GM23338 (cell line): Measurements from ENCODE around the gene HHEX. TPM values are rescaled to one million over a fixed set of nuclear protein-coding genes. Genes with fewer than 3 reads are reported as not detected.

ENCODE experiments used
- ATAC-seq: fragments of 200-7000 bp; cut with Tn5 transposase; 3 replicates; pipeline ENCODE4 v1.9.1; 2020
- DNase-seq: peaks from one replicate; pipeline ENCODE4 v3.0.0-alpha.2; 2015; ENCODE audit warnings: low spot score
- H2AFZ ChIP-seq: fragments of 200-600 bp; sonication (generic); 2 replicates; pipeline ENCODE4 v1.8.0; 2016; ENCODE audit warnings: antibody characterized with exemption, mild to moderate bottlenecking, moderate library complexity
- H3F3A ChIP-seq: fragments of 200-600 bp; sonication (generic); replicated peaks from 2 replicates; pipeline ENCODE4 v1.8.0; 2017; ENCODE audit warnings: antibody characterized with exemption, mixed run types, low read depth
- H3K27ac ChIP-seq: fragments of 200-600 bp; sonication (generic); 2 replicates; pipeline ENCODE4 v1.6.1; 2016; ENCODE audit warnings: low read depth
- H3K27me3 ChIP-seq: fragments of 200-600 bp; sonication (generic); 2 replicates; pipeline ENCODE4 v1.8.0; 2016; ENCODE audit warnings: mild to moderate bottlenecking, mixed run types, moderate library complexity; ENCODE audit not compliant: insufficient read depth
- H3K36me3 ChIP-seq: fragments of 200-600 bp; sonication (generic); 2 replicates; pipeline ENCODE4 v1.8.0; 2016; ENCODE audit warnings: mild to moderate bottlenecking; ENCODE audit not compliant: insufficient read depth
- H3K4me1 ChIP-seq: fragments of 200-600 bp; sonication (generic); 2 replicates; pipeline ENCODE4 v1.8.0; 2016; ENCODE audit warnings: mild to moderate bottlenecking, moderate library complexity; ENCODE audit not compliant: insufficient read depth
- H3K4me2 ChIP-seq: fragments of 200-600 bp; sonication (generic); 2 replicates; pipeline ENCODE4 v1.7.1; 2017; ENCODE audit warnings: mixed run types
- H3K4me3 ChIP-seq: fragments of 200-600 bp; sonication (generic); 2 replicates; pipeline ENCODE4 v1.6.1; 2016; ENCODE audit warnings: mixed run types
- H3K79me2 ChIP-seq: fragments of 200-600 bp; sonication (generic); replicated peaks from 2 replicates; pipeline ENCODE4 v1.8.0; 2017; ENCODE audit warnings: mild to moderate bottlenecking; ENCODE audit not compliant: insufficient read depth
- H3K9me2 ChIP-seq: fragments of 200-600 bp; sonication (generic); 2 replicates; pipeline ENCODE4 v1.8.0; 2017; ENCODE audit not compliant: insufficient read depth
- H4K20me1 ChIP-seq: fragments of 200-600 bp; sonication (generic); replicated peaks from 2 replicates; pipeline ENCODE4 v1.8.0; 2017; ENCODE audit warnings: mild to moderate bottlenecking; ENCODE audit not compliant: insufficient read depth
- H3K27ac Mint-ChIP-seq: 2 replicates; pipeline ENCODE4 v1.8.0; 2020; ENCODE audit warnings: inconsistent platforms, mild to moderate bottlenecking, moderate library complexity, mixed read lengths
- H3K27me3 Mint-ChIP-seq: 3 replicates; pipeline ENCODE4 v1.8.0; 2022; ENCODE audit warnings: low read depth, mild to moderate bottlenecking, moderate library complexity, mixed read lengths, inconsistent platforms; ENCODE audit not compliant: insufficient read depth, poor library complexity
- H3K36me3 Mint-ChIP-seq: 3 replicates; pipeline ENCODE4 v1.8.0; 2021; ENCODE audit warnings: low read depth, mild to moderate bottlenecking, inconsistent platforms, moderate library complexity, mixed read lengths
- H3K4me1 Mint-ChIP-seq: 3 replicates; pipeline ENCODE4 v1.8.0; 2020; ENCODE audit warnings: mild to moderate bottlenecking, inconsistent platforms, mixed read lengths
- H3K4me3 Mint-ChIP-seq: 3 replicates; pipeline ENCODE4 v1.8.0; 2021; ENCODE audit warnings: moderate library complexity, mild to moderate bottlenecking, inconsistent platforms, mixed read lengths
- H3K9me3 Mint-ChIP-seq: 3 replicates; pipeline ENCODE4 v1.8.0; 2020; ENCODE audit warnings: moderate library complexity, mild to moderate bottlenecking, inconsistent platforms, mixed read lengths
- CREB1 ChIP-seq: fragments of 250-450 bp; sonication (Bioruptor Pico); IDR thresholded peaks from 2 replicates; pipeline ENCODE4 v1.5.0; 2020; ENCODE audit warnings: low read depth, mild to moderate bottlenecking, moderate library complexity
- ETS1 ChIP-seq: IDR thresholded peaks from 2 replicates; pipeline ENCODE4 v1.6.1; 2016; ENCODE audit warnings: antibody characterized with exemption
- EZH2 ChIP-seq: fragments of 200-600 bp; sonication (generic); IDR thresholded peaks from one replicate; pipeline ENCODE4 v1.8.0; 2017; ENCODE audit warnings: antibody characterized with exemption, mild to moderate bottlenecking, low read depth; ENCODE audit not compliant: unreplicated experiment
- EZH2phosphoT487 ChIP-seq: fragments of 200-600 bp; sonication (generic); IDR thresholded peaks from one replicate; pipeline ENCODE4 v1.8.1; 2018; ENCODE audit warnings: antibody characterized with exemption; ENCODE audit not compliant: unreplicated experiment
- POLR2AphosphoS5 ChIP-seq: IDR thresholded peaks from 2 replicates; pipeline ENCODE4 v1.6.1; 2016; ENCODE audit warnings: antibody characterized with exemption, low read depth
- STAT1 ChIP-seq: IDR thresholded peaks from one replicate; pipeline ENCODE4 v1.6.1; 2016; ENCODE audit warnings: antibody characterized with exemption; ENCODE audit not compliant: unreplicated experiment
- ZNF114 ChIP-seq: fragments of 250-450 bp; sonication (Bioruptor Pico); IDR thresholded peaks from 2 replicates; pipeline ENCODE4 v1.5.0; 2020; ENCODE audit warnings: mild to moderate bottlenecking, moderate library complexity
- ZNF331 ChIP-seq: fragments of 250-450 bp; sonication (Bioruptor Pico); IDR thresholded peaks from 2 replicates; pipeline ENCODE4 v1.5.0; 2020; ENCODE audit warnings: low read depth, mild to moderate bottlenecking, moderate library complexity
- polyA plus RNA-seq: library from polyadenylated mRNA; unstranded; fragments of >200 nt; fragmentation: Nextera tagmentation; extraction: Ambion mirVana; gene quantifications from 2 replicates; pipeline ENCODE4 v1.2.1, GENCODE V29; 2016
- total RNA-seq: library from RNA; depleted of rRNA; stranded (reverse); fragments of >200 nt; shearing (Covaris generic); gene quantifications from 2 replicates; pipeline ENCODE4 v1.2.3, GENCODE V29; 2014
- TF ChIP-seq, protein P1 (sequence below): IDR thresholded peaks from one replicate; pipeline ENCODE4 v1.6.1; 2018; ENCODE audit warnings: antibody characterized with exemption; ENCODE audit not compliant: unreplicated experiment
- TF ChIP-seq, protein P2 (sequence below), 2 experiments: fragments of 200-600 bp in 1 of 2; sonication (generic) in 1 of 2; conservative IDR thresholded peaks; 2 replicates each; pipeline versions ENCODE4 v1.5.1 to v1.6.1; 2016 to 2017; ENCODE audit warnings: antibody characterized with exemption in 2 of 2, low read depth in 2 of 2, mild to moderate bottlenecking in 2 of 2, moderate library complexity in 1 of 2

HHEX gene
- total and polyA plus RNA-seq, 2 experiments from 2014 or later = 0.59 to 2.0 TPM

DNA sequence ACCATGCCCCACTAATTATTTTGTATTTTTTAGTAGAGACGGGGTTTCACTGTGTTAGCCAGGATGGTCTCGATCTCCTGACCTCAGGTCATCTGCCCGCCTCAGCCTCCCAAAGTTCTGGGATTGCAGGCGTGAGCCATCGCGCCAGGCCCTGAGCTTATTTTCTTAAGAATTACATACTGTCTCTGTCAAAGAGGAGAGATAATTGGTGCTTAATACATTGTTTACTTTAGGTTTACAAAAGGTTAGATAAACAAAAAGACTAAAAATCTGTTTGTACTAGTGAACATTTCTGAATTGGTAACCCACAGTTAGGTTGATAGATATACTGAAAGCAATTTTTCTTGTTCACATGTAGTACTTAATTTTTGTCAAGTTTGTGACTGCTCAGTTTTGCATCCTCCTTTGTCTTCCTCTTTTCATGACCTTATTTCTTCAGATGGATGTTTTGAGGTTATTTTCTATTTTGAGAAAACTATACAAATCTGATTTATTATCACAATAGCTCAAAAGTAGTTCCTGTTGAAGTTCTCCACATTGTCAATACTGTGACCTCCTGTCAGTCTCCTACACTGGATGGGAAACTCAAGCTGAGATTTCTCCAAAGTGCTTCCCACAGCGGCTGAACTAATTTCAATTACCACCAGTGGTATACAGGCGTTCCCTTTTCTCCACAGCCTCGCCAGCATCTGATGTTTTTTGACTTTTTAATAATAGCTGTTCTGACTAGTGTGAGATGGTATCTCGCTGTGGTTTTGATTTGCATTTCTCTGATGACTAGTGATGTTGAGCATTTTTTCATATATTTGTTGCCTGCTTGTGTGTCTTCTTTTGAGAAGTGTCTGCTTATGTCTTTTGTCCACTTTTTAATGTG is 22.5 kb downstream of the HHEX start (continued):
- TF ChIP-seq STAT1 (no peak), CREB1 (CRISPR knock-in tag) (no peak), ZNF331 (CRISPR knock-in tag) (no peak), ZNF114 (CRISPR knock-in tag) (no peak), POLR2AphosphoS5 (no peak), ETS1 (no peak)
- TF ChIP-seq, protein P1, sequence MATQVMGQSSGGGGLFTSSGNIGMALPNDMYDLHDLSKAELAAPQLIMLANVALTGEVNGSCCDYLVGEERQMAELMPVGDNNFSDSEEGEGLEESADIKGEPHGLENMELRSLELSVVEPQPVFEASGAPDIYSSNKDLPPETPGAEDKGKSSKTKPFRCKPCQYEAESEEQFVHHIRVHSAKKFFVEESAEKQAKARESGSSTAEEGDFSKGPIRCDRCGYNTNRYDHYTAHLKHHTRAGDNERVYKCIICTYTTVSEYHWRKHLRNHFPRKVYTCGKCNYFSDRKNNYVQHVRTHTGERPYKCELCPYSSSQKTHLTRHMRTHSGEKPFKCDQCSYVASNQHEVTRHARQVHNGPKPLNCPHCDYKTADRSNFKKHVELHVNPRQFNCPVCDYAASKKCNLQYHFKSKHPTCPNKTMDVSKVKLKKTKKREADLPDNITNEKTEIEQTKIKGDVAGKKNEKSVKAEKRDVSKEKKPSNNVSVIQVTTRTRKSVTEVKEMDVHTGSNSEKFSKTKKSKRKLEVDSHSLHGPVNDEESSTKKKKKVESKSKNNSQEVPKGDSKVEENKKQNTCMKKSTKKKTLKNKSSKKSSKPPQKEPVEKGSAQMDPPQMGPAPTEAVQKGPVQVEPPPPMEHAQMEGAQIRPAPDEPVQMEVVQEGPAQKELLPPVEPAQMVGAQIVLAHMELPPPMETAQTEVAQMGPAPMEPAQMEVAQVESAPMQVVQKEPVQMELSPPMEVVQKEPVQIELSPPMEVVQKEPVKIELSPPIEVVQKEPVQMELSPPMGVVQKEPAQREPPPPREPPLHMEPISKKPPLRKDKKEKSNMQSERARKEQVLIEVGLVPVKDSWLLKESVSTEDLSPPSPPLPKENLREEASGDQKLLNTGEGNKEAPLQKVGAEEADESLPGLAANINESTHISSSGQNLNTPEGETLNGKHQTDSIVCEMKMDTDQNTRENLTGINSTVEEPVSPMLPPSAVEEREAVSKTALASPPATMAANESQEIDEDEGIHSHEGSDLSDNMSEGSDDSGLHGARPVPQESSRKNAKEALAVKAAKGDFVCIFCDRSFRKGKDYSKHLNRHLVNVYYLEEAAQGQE = no peak
- TF ChIP-seq, protein P2, sequence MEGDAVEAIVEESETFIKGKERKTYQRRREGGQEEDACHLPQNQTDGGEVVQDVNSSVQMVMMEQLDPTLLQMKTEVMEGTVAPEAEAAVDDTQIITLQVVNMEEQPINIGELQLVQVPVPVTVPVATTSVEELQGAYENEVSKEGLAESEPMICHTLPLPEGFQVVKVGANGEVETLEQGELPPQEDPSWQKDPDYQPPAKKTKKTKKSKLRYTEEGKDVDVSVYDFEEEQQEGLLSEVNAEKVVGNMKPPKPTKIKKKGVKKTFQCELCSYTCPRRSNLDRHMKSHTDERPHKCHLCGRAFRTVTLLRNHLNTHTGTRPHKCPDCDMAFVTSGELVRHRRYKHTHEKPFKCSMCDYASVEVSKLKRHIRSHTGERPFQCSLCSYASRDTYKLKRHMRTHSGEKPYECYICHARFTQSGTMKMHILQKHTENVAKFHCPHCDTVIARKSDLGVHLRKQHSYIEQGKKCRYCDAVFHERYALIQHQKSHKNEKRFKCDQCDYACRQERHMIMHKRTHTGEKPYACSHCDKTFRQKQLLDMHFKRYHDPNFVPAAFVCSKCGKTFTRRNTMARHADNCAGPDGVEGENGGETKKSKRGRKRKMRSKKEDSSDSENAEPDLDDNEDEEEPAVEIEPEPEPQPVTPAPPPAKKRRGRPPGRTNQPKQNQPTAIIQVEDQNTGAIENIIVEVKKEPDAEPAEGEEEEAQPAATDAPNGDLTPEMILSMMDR (conservative IDR thresholded peaks at IDR 0.05; ENCODE audit: low read depth in 2 of 2) = no peak

DNA sequence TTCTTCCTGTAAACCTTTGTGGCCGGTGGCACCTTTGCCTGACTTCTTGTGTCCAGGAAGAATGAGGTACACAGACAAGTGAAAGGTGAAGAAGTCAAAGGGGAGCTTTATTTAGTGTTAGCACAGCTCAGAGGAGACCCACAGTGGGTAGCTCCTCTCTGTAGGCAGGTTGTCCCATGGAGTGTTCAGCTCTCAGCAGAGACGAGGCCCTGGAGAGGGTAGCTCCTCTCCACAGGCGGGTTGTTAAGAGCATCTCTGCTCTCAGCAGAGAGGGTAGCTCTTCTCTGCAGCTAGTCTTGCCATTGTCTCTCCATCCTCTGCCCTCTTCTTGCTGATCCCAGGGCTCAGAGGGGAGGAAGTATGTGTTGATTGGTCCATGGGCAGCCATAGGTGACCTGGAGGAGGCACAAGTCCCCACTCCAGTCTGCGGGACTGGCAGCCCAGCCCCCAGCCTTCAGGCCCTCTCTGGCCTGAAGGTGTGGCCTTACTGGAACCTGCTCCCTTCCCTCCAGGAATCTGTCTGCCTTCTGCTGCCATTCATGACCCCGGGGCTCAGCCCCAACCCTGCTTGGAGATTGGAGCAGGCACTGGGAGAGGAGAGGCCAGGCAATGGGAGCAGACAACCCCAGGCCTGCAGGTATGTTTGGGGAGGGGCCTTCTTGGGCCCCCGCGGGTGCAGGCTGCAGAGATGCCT is 24.5 kb downstream of the HHEX start:
- no peak for ATAC-seq
- TF ChIP-seq, protein P1 = no peak
- TF ChIP-seq EZH2phosphoT487 (no peak), POLR2AphosphoS5 (no peak), CREB1 (CRISPR knock-in tag) (no peak), ZNF114 (CRISPR knock-in tag) (no peak), ZNF331 (CRISPR knock-in tag) (no peak), EZH2 (no peak), STAT1 (no peak)
- TF ChIP-seq, protein P2 (conservative IDR thresholded peaks at IDR 0.05; ENCODE audit: low read depth in 2 of 2) = no peak
- Mint-ChIP-seq H3K36me3 (peaks cover 6% of the 10 kb centered on the region; the same call in 2 of the 3 replicates), H3K4me1 (peaks cover 4% of the 10 kb centered on the region; the same call in 1 of the 3 replicates), H3K4me3 (no peak overlapping the region), H3K27me3 (no peaks in the 10 kb centered on the region), H3K27ac (no peak overlapping the region), H3K9me3 (peaks cover 17% of the 10 kb centered on the region)
- Histone ChIP-seq H3K4me3 (no peak overlapping the region), H2AFZ (no peak overlapping the region), H3F3A (no peaks in the 10 kb centered on the region), H3K27me3 (no peaks in the 10 kb centered on the region), H3K4me2 (no peak overlapping the region), H3K27ac (no peak overlapping the region), H4K20me1 (no peaks in the 10 kb centered on the region), H3K9me2 (no peaks in the 10 kb centered on the region), H3K36me3 (no peaks in the 10 kb centered on the region), H3K79me2 (no peaks in the 10 kb centered on the region), H3K4me1 (no peaks in the 10 kb centered on the region)
- DNase-seq = no peak
